ENCODE data around the gene CSNK1G1.
A peak's percentile ranks its signal among the peaks of the same experiment; 100 is the strongest.

CSNK1G1 gene

GRCh38 chr15:64152507-64153387, 203.2 kb downstream of the CSNK1G1 start:
- Histone ChIP-seq H3K4me1 (ENCODE audit: control insufficient read depth, low read length) (peaks cover 49% of the 10 kb centered on the region), H4K20me1 (ENCODE audit: control insufficient read depth, insufficient read depth, low read depth, low read length) (no peaks in the 10 kb centered on the region), H3K27me3 (ENCODE audit: control insufficient read depth, low read length) (no peaks in the 10 kb centered on the region), H3K79me2 (ENCODE audit: control insufficient read depth, low read length) (peaks cover 25% of the 10 kb centered on the region), H3F3A (ENCODE audit: control insufficient read depth, insufficient read depth) (peaks cover 38% of the 10 kb centered on the region), H3K4me2 (ENCODE audit: low read length) (peak overlapping the region; percentile 79), H3K36me3 (ENCODE audit: control insufficient read depth, low read length) (peaks cover 45% of the 10 kb centered on the region), H3K9me2 (replicated peaks; ENCODE audit: control insufficient read depth, low read length) (no peaks in the 10 kb centered on the region), H3K27ac (ENCODE audit: low read depth, low read length) (peak overlapping the region; percentile 69), H3K4me3 (ENCODE audit: low read length) (peak overlapping the region; percentile 92), H3K9me3 (ENCODE audit: control insufficient read depth, insufficient read depth, low read length) (no peaks in the 10 kb centered on the region)
- no peak for TF ChIP-seq CTCF (IDR thresholded peaks at IDR 0.05; ENCODE audit: low read depth, low read length, poor library complexity, severe bottlenecking)
- TF ChIP-seq EZH2phosphoT487 (IDR thresholded peaks at IDR 0.05; ENCODE audit: borderline replicate concordance, low read length): no peak

- H3K79me2 ChIP-seq (ENCODE audit: control insufficient read depth, low read length): peaks cover 25% of the 10 kb centered on the region
- H3K36me3 ChIP-seq (ENCODE audit: control insufficient read depth, low read length): peaks cover 36% of the 10 kb centered on the region
- H3K4me1 ChIP-seq (ENCODE audit: control insufficient read depth, low read length): peaks cover 47% of the 10 kb centered on the region
- peak within 1 kb of the TSS; percentile 92 for H3K4me3 ChIP-seq (ENCODE audit: low read length)
- H3K27me3 ChIP-seq (ENCODE audit: control insufficient read depth, low read length): no peaks in the 10 kb centered on the region
- no peaks in the 10 kb centered on the region for H3K9me3 ChIP-seq (ENCODE audit: control insufficient read depth, insufficient read depth, low read length)
- H3K9me2 ChIP-seq (replicated peaks; ENCODE audit: control insufficient read depth, low read length): no peaks in the 10 kb centered on the region
- peaks cover 32% of the 10 kb centered on the region for H3F3A ChIP-seq (ENCODE audit: control insufficient read depth, insufficient read depth)
- peak within 1 kb of the TSS; percentile 69 for H3K27ac ChIP-seq (ENCODE audit: low read depth, low read length)
- no peaks in the 10 kb centered on the region for H4K20me1 ChIP-seq (ENCODE audit: control insufficient read depth, insufficient read depth, low read depth, low read length)
- no peak for TF ChIP-seq CTCF (IDR thresholded peaks at IDR 0.05; ENCODE audit: low read depth, low read length, poor library complexity, severe bottlenecking)
- TF ChIP-seq EZH2phosphoT487 (IDR thresholded peaks at IDR 0.05; ENCODE audit: borderline replicate concordance, low read length): no peak
- peak within 1 kb of the TSS; percentile 79 for H3K4me2 ChIP-seq (ENCODE audit: low read length)
Measured at GRCh38 chr15:64151727-64152506, 204.1 kb downstream of the CSNK1G1 start, which contains the start of gene SNX22. Gene SNX22, plus strand, starts transcription at chr15:64151731. Its CDS starts 45 bp downstream, at chr15:64151776.

- Histone ChIP-seq H3K79me2 (ENCODE audit: control insufficient read depth, low read length) (peaks cover 25% of the 10 kb centered on the region), H3K27ac (ENCODE audit: low read depth, low read length) (peak overlapping the region; percentile 51), H3K27me3 (ENCODE audit: control insufficient read depth, low read length) (no peaks in the 10 kb centered on the region), H3F3A (ENCODE audit: control insufficient read depth, insufficient read depth) (peaks cover 27% of the 10 kb centered on the region), H3K4me1 (ENCODE audit: control insufficient read depth, low read length) (peaks cover 58% of the 10 kb centered on the region), H3K9me3 (ENCODE audit: control insufficient read depth, insufficient read depth, low read length) (no peaks in the 10 kb centered on the region), H3K9me2 (replicated peaks; ENCODE audit: control insufficient read depth, low read length) (no peaks in the 10 kb centered on the region), H3K4me3 (ENCODE audit: low read length) (peak overlapping the region; percentile 21), H3K36me3 (ENCODE audit: control insufficient read depth, low read length) (peaks cover 19% of the 10 kb centered on the region), H3K4me2 (ENCODE audit: low read length) (peak overlapping the region; percentile 79), H4K20me1 (ENCODE audit: control insufficient read depth, insufficient read depth, low read depth, low read length) (no peaks in the 10 kb centered on the region)
- TF ChIP-seq CTCF (IDR thresholded peaks at IDR 0.05; ENCODE audit: low read depth, low read length, poor library complexity, severe bottlenecking) (no peak), EZH2phosphoT487 (IDR thresholded peaks at IDR 0.05; ENCODE audit: borderline replicate concordance, low read length) (no peak)
Measured at GRCh38 chr15:64149893-64150578, 205.9 kb downstream of the CSNK1G1 start.
